Heart left ventricle (tissue), 16 donors: ENCODE measurements around the gene RND3. TPM values are rescaled to one million over a fixed set of nuclear protein-coding genes. Genes with fewer than 3 reads are reported as not detected.
A peak's percentile ranks its signal among the peaks of the same experiment; 100 is the strongest.

Experiments used
- ATAC-seq, 4 donors: fragments of 200-7000 bp; cut with Tn5 transposase; one replicate each; pipeline ENCODE4 v1.9.1; 2020 to 2022; ENCODE audit warnings: moderate library complexity in 4 of 4, mild to moderate bottlenecking in 3 of 4, moderate number of reproducible peaks in 1 of 4
- DNase-seq, 5 donors: peaks; one replicate each; pipeline ENCODE4 v3.0.0-alpha.2; 2020
- H3K27ac ChIP-seq, 12 donors: fragments of 200-600 bp; sonication (generic) in 4 of 12; one replicate each; pipeline versions ENCODE4 v1.5.0 to v1.8.0; 2016 to 2022; ENCODE audit warnings: mild to moderate bottlenecking in 2 of 12
- H3K27me3 ChIP-seq, 9 donors: fragments of 200-600 bp; sonication (generic) in 2 of 9; one replicate each; pipeline versions ENCODE4 v1.5.1 to v1.8.0; 2016 to 2022; ENCODE audit warnings: mild to moderate bottlenecking in 3 of 9
- H3K36me3 ChIP-seq, 9 donors: fragments of 200-600 bp; sonication (generic) in 2 of 9; one replicate each; pipeline versions ENCODE4 v1.5.0 to v1.8.0; 2018 to 2022; ENCODE audit warnings: mild to moderate bottlenecking in 2 of 9
- H3K4me1 ChIP-seq, 12 donors: fragments of 200-600 bp; sonication (generic) in 4 of 12; one replicate each; pipeline versions ENCODE4 v1.5.0 to v1.8.0; 2016 to 2022; ENCODE audit warnings: mild to moderate bottlenecking in 3 of 12
- H3K4me3 ChIP-seq, 12 donors: fragments of 200-600 bp; sonication (generic) in 4 of 12; one replicate each; pipeline versions ENCODE4 v1.5.0 to v1.8.0; 2017 to 2022; ENCODE audit warnings: mild to moderate bottlenecking in 9 of 12, moderate library complexity in 4 of 12
- H3K9me3 ChIP-seq, 12 donors: fragments of 200-600 bp; sonication (generic) in 4 of 12; one replicate each; pipeline versions ENCODE4 v1.5.0 to v1.8.0; 2016 to 2022; ENCODE audit warnings: mild to moderate bottlenecking in 1 of 12
- POLR2A ChIP-seq, 2 donors: fragments of 450-650 bp; IDR thresholded peaks; one replicate each; pipeline ENCODE4 v1.6.1; 2017; ENCODE audit warnings: antibody characterized with exemption in 2 of 2, mild to moderate bottlenecking in 2 of 2, moderate library complexity in 2 of 2
- WGBS, 4 donors: extraction: QIAGEN DNeasy Blood & Tissue Kit in 2 of 4; methylation state at CpG; one replicate each; pipeline versions ENCODE4 v1.1.5 to v1.1.7; 2013 to 2018; 5-methylcytosine and 5-hydroxymethylcytosine counted together
- intact Hi-C, 10 donors: fragments of 100-400 bp; cut with DNase I; formaldehyde crosslinking; loops; one replicate each; pipeline versions ENCODE4 v1.11.1 to v1.14.2; 2022
- long read RNA-seq, 3 donors: library from polyadenylated mRNA; unstranded; transcript quantifications; one replicate each; pipeline ENCODE4 v2.0.0, GENCODE V29; 2020 to 2021
- polyA plus RNA-seq, 2 donors: library from polyadenylated mRNA; stranded (reverse); fragments of 200-250 nt; gene quantifications; one replicate each; pipeline ENCODE4 v1.2.3, GENCODE V29; 2013
- total RNA-seq, 9 donors: library from RNA; depleted of rRNA in 2 of 9; stranded (reverse); fragments of >200 nt in 2 of 9; fragmentation: NEBNext Ultra II Directional in 3 of 9; extraction: Animal tissue kit (Norgen Biotek cat#: 25700) in 3 of 9; gene quantifications; one replicate each; pipeline versions ENCODE4 v1.1.0 to v1.2.4, GENCODE V29; 2016 to 2023
- TF ChIP-seq, protein P1 (sequence below), 12 donors: fragments of 200-600 bp; sonication (generic) in 4 of 12; IDR thresholded peaks; one replicate each; pipeline versions ENCODE4 v1.5.0 to v1.8.0; 2018 to 2022; ENCODE audit warnings: antibody characterized with exemption in 12 of 12, mild to moderate bottlenecking in 5 of 12
- donor health status: ischemic (EF 13 %, LVEDD 7.1; RV severe dilation, severe dysfunction).
- donor health status: healthy with polysubstance abuse.
- donor health status: DM: no; HTN: yes; CAD: no.
- donor health status: DM: no; HTN: no; CAD: no.
- donor health status: ischemic (EF 25% LVEDD 6.9; RV normal size, moderate dysfunction).
- donor health status: ischemic (EF 25% LVEDD 5.7; RV mildly dilated, moderate dysfunction).
- donor health status: healthy.
- donor health status: DM: yes; HTN: yes; CAD: no.
- donor health status: ischemic (EF 35%, LVEDD 5.7; RV mildly dilated, moderate dysfunction).
- donor health status: nonischemic (EF 11% LVEDD 7.7; RV severe dilation, severe dysfunction).
- donor health status: DM: yes; HTN: yes; CAD: no.
- donor health status: PGD.
- donor health status: ischemic (EF 29% LVEDD 5.4; RV normal size, mild dysfunction).
- donor health status: nonischemic (EF 23%, LVEDD 6.1; RV moderate dilation, normal function).

Gene RND3, protein sequence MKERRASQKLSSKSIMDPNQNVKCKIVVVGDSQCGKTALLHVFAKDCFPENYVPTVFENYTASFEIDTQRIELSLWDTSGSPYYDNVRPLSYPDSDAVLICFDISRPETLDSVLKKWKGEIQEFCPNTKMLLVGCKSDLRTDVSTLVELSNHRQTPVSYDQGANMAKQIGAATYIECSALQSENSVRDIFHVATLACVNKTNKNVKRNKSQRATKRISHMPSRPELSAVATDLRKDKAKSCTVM
- total RNA-seq, result 10 to 100 TPM; 16.8 to 40.1 (median 30.2) TPM
- 10 to 100 TPM; 17.1 to 30.6 TPM for polyA plus RNA-seq
- long read RNA-seq, donor 1, transcript RND3-202 (5 exons, 2,777 nt), result major isoform, 15 of 30 reads
- long read RNA-seq, donor 1, transcript RND3-201 (6 exons, 2,711 nt), result minor isoform, 7 of 30 reads
- long read RNA-seq, donor 1, partial matches to known transcripts, result 0 of 30 reads
- long read RNA-seq, donor 1, other reads (novel, unspliced or antisense), result 4 of 30 reads
- long read RNA-seq, donor 2, transcript RND3-202 (5 exons, 2,777 nt), result minor isoform, 17 of 55 reads
- long read RNA-seq, donor 2, transcript RND3-203 (4 exons, 2,372 nt), result minor isoform, 5 of 55 reads
- long read RNA-seq, donor 2, transcript RND3-201 (6 exons, 2,711 nt), result major isoform, 22 of 55 reads
- long read RNA-seq, donor 2, partial matches to known transcripts, result 2 of 55 reads
- long read RNA-seq, donor 2, other reads (novel, unspliced or antisense), result 9 of 55 reads
- long read RNA-seq, donor 3, transcript RND3-201 (6 exons, 2,711 nt), result minor isoform, 26 of 61 reads
- long read RNA-seq, donor 3, transcript RND3-202 (5 exons, 2,777 nt), result major isoform, 32 of 61 reads
- long read RNA-seq, donor 3, partial matches to known transcripts, result 0 of 61 reads
- long read RNA-seq, donor 3, other reads (novel, unspliced or antisense), result 1 of 61 reads

DNA sequence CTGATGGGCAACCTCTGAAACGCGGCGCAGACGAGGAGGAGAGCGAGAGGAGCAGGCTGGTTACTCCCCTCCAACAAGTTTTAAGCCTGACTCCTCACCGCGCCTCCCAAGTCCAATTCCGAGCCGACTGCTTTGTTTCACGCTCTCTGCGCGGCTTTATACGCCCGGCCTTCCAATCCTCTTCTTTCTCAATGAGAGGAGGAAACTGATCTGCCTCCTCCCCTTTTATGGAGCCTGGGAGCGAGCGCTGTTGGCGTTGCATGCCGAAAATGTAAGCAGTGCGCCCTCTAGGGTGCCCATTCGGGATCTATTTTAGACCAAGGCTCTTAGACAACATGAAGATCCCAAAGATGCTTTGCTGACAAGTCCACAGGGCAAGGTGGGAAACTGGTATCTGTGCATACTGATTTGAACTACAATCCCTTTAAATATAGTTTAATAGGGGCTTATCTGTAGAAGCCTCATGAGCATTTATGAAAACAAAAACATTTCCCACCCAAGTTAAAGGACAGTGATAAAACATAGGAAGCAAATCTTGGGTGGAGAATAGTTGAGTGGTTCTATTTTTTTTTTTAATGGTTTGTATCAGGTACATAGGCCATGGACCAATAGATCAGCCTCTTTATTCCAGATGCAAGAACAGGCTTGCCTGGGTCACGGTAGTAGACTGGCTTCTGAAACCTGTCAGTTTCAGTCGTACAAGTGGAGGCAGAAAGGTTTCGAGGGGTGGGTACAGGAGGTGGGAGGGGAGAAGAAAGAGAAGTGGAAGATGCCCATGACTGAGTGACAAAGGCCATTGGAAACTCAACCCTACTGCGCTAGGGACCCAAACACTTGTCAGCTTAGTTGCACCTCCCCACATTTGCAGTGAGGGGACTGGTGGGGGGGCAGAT lies at the start of gene RND3:
Gene RND3 (minus strand): TSS at position 131 of the 893 bp plus-strand sequence. CDS start 250 bp downstream, outside the sequence.
- peak; percentile 94 to 97 (median 96) for DNase-seq
- ATAC-seq, result peak; percentile 78 to 83 (median 80)
- 12% methylated on average over 24 of the region's 24 CpGs for WGBS, 4 donors
- Histone ChIP-seq H3K27me3 (peaks cover 0 to 17% (median 0%) of the 10 kb centered on the region in 9 donors), H3K27ac (peak within 1 kb of the TSS; percentile 90 to 99 (median 96)), H3K9me3 (no peaks in the 10 kb centered on the region), H3K4me1 (peaks cover 0 to 27% (median 17%) of the 10 kb centered on the region in 12 donors), H3K4me3 (peak within 1 kb of the TSS; percentile 59 to 88 (median 80)), H3K36me3 (no peaks in the 10 kb centered on the region)
- intact Hi-C loops, result loop anchor here (1.0 to 10.0 kb wide), 17 partner anchors 60 to 891 kb away; no protein-coding TSS in a partner anchor
- TF ChIP-seq POLR2A (IDR thresholded peaks at IDR 0.05), result peak in 1 of 2 donors; percentile 95
- TF ChIP-seq, protein P1, sequence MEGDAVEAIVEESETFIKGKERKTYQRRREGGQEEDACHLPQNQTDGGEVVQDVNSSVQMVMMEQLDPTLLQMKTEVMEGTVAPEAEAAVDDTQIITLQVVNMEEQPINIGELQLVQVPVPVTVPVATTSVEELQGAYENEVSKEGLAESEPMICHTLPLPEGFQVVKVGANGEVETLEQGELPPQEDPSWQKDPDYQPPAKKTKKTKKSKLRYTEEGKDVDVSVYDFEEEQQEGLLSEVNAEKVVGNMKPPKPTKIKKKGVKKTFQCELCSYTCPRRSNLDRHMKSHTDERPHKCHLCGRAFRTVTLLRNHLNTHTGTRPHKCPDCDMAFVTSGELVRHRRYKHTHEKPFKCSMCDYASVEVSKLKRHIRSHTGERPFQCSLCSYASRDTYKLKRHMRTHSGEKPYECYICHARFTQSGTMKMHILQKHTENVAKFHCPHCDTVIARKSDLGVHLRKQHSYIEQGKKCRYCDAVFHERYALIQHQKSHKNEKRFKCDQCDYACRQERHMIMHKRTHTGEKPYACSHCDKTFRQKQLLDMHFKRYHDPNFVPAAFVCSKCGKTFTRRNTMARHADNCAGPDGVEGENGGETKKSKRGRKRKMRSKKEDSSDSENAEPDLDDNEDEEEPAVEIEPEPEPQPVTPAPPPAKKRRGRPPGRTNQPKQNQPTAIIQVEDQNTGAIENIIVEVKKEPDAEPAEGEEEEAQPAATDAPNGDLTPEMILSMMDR (IDR thresholded peaks at IDR 0.05), result peak; percentile 70 to 92 (median 85)

DNA sequence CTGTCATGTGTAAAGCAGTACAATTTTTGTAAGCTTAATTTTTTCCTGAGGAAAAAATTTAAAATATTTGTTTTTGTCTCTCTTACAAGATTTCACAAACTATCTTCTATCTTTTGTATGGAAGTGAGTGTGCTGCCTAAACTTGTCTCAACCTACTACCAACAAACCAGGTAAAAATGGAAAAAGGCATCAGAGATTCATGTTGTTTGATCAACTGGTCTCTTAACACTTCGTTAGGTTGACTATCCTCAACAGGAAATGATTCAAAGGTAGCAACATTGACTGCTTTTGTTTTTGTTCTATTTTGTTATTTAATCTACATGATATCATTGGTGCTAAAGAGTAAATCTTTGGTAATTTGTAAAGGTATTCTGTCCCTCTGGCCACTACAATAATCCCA lies 47.7 kb upstream of the RND3 start:
- H3K36me3 ChIP-seq, result no peaks in the 10 kb centered on the region
- intact Hi-C loops, result no loop called here
- H3K4me1 ChIP-seq, result no peaks in the 10 kb centered on the region
- 68 to 85% (median 74%) methylated on average over 1 of the region's 1 CpG for WGBS, 4 donors
- TF ChIP-seq, protein P1 (IDR thresholded peaks at IDR 0.05), result no peak
- no peak for TF ChIP-seq POLR2A (IDR thresholded peaks at IDR 0.05)
- H3K27ac ChIP-seq, result no peak overlapping the region
- DNase-seq (no peak), ATAC-seq (no peak)
- no peaks in the 10 kb centered on the region for H3K9me3 ChIP-seq
- H3K27me3 ChIP-seq, result no peaks in the 10 kb centered on the region
- no peak overlapping the region for H3K4me3 ChIP-seq

DNA sequence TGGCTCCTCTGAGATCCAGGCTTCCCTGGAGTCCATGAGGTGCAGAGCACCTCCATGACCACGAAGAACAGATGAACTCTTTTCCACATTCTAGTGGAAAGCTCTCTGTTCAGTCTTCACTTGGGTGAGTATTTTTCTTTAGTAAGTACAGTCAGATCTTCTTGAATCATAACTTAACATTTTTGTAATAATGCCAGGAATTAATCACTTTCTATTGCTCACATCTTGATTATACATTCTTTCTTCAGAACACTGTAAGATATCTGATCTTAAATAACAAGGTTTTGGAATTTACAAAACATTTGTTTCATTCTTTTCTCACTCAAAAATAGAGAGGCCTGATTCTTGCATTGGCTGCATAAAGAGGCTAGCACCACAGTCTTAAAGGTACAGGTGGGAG lies 45.4 kb upstream of the RND3 start:
- H3K27me3 ChIP-seq, result no peaks in the 10 kb centered on the region
- no peaks in the 10 kb centered on the region for H3K9me3 ChIP-seq
- no peak overlapping the region for H3K27ac ChIP-seq
- 74 to 100% (median 89%) methylated on average over 1 of the region's 1 CpG for WGBS, 4 donors
- H3K36me3 ChIP-seq, result no peaks in the 10 kb centered on the region
- H3K4me1 ChIP-seq, result no peaks in the 10 kb centered on the region
- DNase-seq (no peak), ATAC-seq (no peak)
- intact Hi-C loops, result no loop called here
- no peak overlapping the region for H3K4me3 ChIP-seq
- no peak for TF ChIP-seq POLR2A (IDR thresholded peaks at IDR 0.05)
- TF ChIP-seq, protein P1 (IDR thresholded peaks at IDR 0.05), result no peak
